Activated CD8-positive, alpha-beta T cell treated with anti-CD3 and anti-CD28 coated beads, Interleukin-2, amount 10 ng/mL, durations not matched to agents 7 days and 5 days (primary cell): Measurements from ENCODE around the gene UBE2D2. TPM values are rescaled to one million over a fixed set of nuclear protein-coding genes. Genes with fewer than 3 reads are reported as not detected.
A peak's percentile ranks its signal among the peaks of the same experiment; 100 is the strongest.
"Not testable (repeated sequence)": the region's sequence is repeated elsewhere in the genome, so short reads cannot be mapped to it uniquely, and the experiment has no call there.

ENCODE experiments used
- ATAC-seq: fragments of 150-1000 bp; cut with Tn5 transposase; one replicate; pipeline ENCODE4 v1.10.0; 2021; ENCODE audit warnings: moderate library complexity
- CTCF ChIA-PET: fragments of 350-600 bp; sonication (Branson Sonifier 250); formaldehyde crosslinking; loops from one replicate; lab custom pipeline; 2021; ENCODE audit warnings: antibody characterized with exemption; lab: Charles Lee
- POLR2A ChIA-PET: fragments of 350-600 bp; sonication (Branson Sonifier 250); formaldehyde crosslinking; loops from one replicate; lab custom pipeline; 2021; ENCODE audit warnings: antibody characterized with exemption; lab: Charles Lee
- DNase-seq: peaks from one replicate; pipeline ENCODE4 v3.0.0-alpha.2; 2020
- H3K27ac Mint-ChIP-seq: one replicate; pipeline ENCODE4 v1.8.0; 2021; ENCODE audit warnings: mild to moderate bottlenecking, mixed read lengths
- H3K27me3 Mint-ChIP-seq: one replicate; pipeline ENCODE4 v1.8.0; 2021; ENCODE audit warnings: low read depth, mixed read lengths
- H3K36me3 Mint-ChIP-seq: one replicate; pipeline ENCODE4 v1.8.0; 2021; ENCODE audit warnings: low read depth, mixed read lengths
- H3K4me1 Mint-ChIP-seq: one replicate; pipeline ENCODE4 v1.8.0; 2021; ENCODE audit warnings: low read depth, mixed read lengths
- H3K4me3 Mint-ChIP-seq: one replicate; pipeline ENCODE4 v1.8.0; 2021; ENCODE audit warnings: mild to moderate bottlenecking, mixed read lengths
- H3K9me3 Mint-ChIP-seq: one replicate; pipeline ENCODE4 v1.8.0; 2022; ENCODE audit warnings: mixed read lengths; ENCODE audit not compliant: insufficient read depth
- total RNA-seq, 2 experiments: library from RNA; stranded (reverse); gene quantifications; one replicate each; pipeline ENCODE4 v1.2.3, GENCODE V29; 2021

The UBE2D2 gene
- total RNA-seq: 100 to 1,000 TPM; 227 to 232 TPM

- ChIA-PET POLR2A (interaction anchor here (0.6 to 4.1 kb wide), 20 partner anchors 9 to 287 kb away, joined by 3 to 26 read pairs (median 4); partner anchors contain the start of gene DNAJC18), CTCF (interaction anchor here (0.6 to 1.7 kb wide), 11 partner anchors 13 to 1950 kb away, joined by 3 to 8 read pairs (median 3); partner anchors contain the start of gene SPATA24)
- H3K9me3 Mint-ChIP-seq: no peaks in the 10 kb centered on the region
- peak within 1 kb of the TSS; percentile 91 for H3K4me3 Mint-ChIP-seq
- H3K27ac Mint-ChIP-seq: peak within 1 kb of the TSS; percentile 91
- peaks cover 27% of the 10 kb centered on the region for H3K36me3 Mint-ChIP-seq
- H3K27me3 Mint-ChIP-seq: no peaks in the 10 kb centered on the region
- ATAC-seq (peak; percentile 90), DNase-seq (peak; percentile 98)
- peaks cover 36% of the 10 kb centered on the region for H3K4me1 Mint-ChIP-seq
Observed at GRCh38 chr5:139560752-139561654, at the start of gene UBE2D2. Gene UBE2D2, plus strand, starts transcription at chr5:139561339. Its CDS starts 453 bp downstream, at chr5:139561792.

GRCh38 chr5:139512786-139513390 is 48.3 kb upstream of the UBE2D2 start:
- peak overlapping the region; percentile 45 for H3K27ac Mint-ChIP-seq

DNA sequence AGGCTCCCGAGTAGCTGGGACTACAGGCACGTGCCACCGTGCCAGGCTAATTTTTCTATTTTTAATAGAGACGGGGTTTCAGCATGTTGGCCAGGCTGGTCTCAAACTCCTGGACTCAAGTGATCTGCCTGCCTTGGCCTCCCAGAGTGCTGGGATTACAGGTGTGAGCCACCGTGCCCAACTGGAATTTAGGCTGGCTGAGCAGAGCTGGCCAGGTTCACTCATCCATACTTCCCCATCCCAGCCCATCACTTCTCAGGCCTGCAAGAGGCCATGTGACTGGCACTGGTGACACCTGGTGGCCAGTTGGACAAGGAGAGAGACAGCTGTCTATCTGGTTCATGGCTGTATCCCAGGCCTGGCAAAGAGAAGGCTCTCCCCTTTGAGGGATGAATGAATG is 47.7 kb upstream of the UBE2D2 start:
- H3K36me3 Mint-ChIP-seq, H3K9me3 Mint-ChIP-seq, H3K27me3 Mint-ChIP-seq, H3K4me3 Mint-ChIP-seq, H3K27ac Mint-ChIP-seq: not testable (repeated sequence)
- ATAC-seq (peak; percentile 71), DNase-seq (peak; percentile 87)
- peaks cover 48% of the 10 kb centered on the region for H3K4me1 Mint-ChIP-seq
- ChIA-PET POLR2A (interaction anchor here (1.3 to 2.5 kb wide), 2 partner anchors 91 to 93 kb away, joined by 4 to 16 read pairs; no protein-coding TSS in a partner anchor), CTCF (interaction anchor here (0.6 to 17.1 kb wide), 30 partner anchors 10 to 225 kb away, joined by 3 to 538 read pairs (median 6); partner anchors contain the start of genes ECSCR and STING1)

More at GRCh38 chr5:139512786-139513390, 48.3 kb upstream of the UBE2D2 start:
- Mint-ChIP-seq H3K9me3 (no peaks in the 10 kb centered on the region), H3K36me3 (peaks cover 2% of the 10 kb centered on the region), H3K27me3 (peaks cover 5% of the 10 kb centered on the region), H3K4me1 (peaks cover 43% of the 10 kb centered on the region), H3K4me3 (no peak overlapping the region)
- ChIA-PET POLR2A (interaction anchor here (1.2 to 2.5 kb wide), 3 partner anchors 30 to 92 kb away, joined by 3 to 16 read pairs (median 4); partner anchors contain the start of gene STING1), CTCF (interaction anchor here (0.9 to 17.1 kb wide), 25 partner anchors 10 to 158 kb away, joined by 3 to 538 read pairs (median 6); partner anchors contain the start of genes ECSCR and STING1)
- no peak for ATAC-seq
- DNase-seq: no peak

DNA sequence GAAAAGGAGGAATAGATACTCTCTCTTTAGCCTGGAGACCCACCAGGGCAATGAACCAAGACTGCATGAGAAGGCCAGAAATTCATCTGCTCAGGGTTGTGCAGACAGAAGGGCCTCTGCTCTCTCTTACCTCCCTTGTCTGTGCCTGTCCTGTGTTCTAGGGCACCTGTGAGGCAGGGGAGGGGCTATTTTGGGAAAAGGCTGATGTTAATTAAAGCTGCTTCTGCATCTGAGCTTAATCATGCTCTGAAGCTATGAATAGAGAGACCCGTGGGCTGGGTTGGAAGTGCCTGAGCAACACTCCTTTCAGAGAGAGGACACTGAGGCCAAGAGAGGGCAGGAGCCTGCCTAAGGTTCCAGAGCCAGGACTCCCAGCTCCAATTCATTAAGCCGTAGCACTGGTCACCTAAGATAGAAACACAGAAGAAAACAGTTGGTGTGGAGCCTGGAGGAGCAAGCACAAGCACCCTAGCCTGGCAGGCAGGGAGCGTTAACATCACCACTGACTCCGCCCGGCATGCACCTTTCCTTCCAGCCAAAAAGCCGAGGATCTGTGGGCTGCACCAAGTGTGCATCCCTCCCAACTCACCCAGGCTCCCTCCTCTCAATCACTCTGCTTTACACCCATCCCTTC is 47.2 kb upstream of the UBE2D2 start:
- Mint-ChIP-seq H3K27ac (no peak overlapping the region), H3K27me3 (peaks cover 4% of the 10 kb centered on the region), H3K9me3 (no peaks in the 10 kb centered on the region), H3K4me1 (peaks cover 53% of the 10 kb centered on the region), H3K4me3 (no peak overlapping the region), H3K36me3 (peaks cover 2% of the 10 kb centered on the region)
- no peak for ATAC-seq
- ChIA-PET POLR2A (interaction anchor here (1.3 to 2.5 kb wide), 2 partner anchors 91 to 93 kb away, joined by 4 to 16 read pairs; no protein-coding TSS in a partner anchor), CTCF (interaction anchor here (0.6 to 17.1 kb wide), 31 partner anchors 9 to 225 kb away, joined by 3 to 538 read pairs (median 5); partner anchors contain the start of genes ECSCR and STING1)
- no peak for DNase-seq

GRCh38 chr5:139514486-139514856 is 46.7 kb upstream of the UBE2D2 start:
- ATAC-seq (no peak), DNase-seq (no peak)
- Mint-ChIP-seq H3K4me1 (peaks cover 53% of the 10 kb centered on the region), H3K9me3 (no peaks in the 10 kb centered on the region), H3K27me3 (peaks cover 5% of the 10 kb centered on the region), H3K36me3 (peaks cover 2% of the 10 kb centered on the region), H3K27ac (no peak overlapping the region), H3K4me3 (no peak overlapping the region)
- ChIA-PET POLR2A (no interaction called here), CTCF (interaction anchor here (0.6 to 17.1 kb wide), 24 partner anchors 9 to 226 kb away, joined by 3 to 538 read pairs (median 6); partner anchors contain the start of genes ECSCR and STING1)

DNA sequence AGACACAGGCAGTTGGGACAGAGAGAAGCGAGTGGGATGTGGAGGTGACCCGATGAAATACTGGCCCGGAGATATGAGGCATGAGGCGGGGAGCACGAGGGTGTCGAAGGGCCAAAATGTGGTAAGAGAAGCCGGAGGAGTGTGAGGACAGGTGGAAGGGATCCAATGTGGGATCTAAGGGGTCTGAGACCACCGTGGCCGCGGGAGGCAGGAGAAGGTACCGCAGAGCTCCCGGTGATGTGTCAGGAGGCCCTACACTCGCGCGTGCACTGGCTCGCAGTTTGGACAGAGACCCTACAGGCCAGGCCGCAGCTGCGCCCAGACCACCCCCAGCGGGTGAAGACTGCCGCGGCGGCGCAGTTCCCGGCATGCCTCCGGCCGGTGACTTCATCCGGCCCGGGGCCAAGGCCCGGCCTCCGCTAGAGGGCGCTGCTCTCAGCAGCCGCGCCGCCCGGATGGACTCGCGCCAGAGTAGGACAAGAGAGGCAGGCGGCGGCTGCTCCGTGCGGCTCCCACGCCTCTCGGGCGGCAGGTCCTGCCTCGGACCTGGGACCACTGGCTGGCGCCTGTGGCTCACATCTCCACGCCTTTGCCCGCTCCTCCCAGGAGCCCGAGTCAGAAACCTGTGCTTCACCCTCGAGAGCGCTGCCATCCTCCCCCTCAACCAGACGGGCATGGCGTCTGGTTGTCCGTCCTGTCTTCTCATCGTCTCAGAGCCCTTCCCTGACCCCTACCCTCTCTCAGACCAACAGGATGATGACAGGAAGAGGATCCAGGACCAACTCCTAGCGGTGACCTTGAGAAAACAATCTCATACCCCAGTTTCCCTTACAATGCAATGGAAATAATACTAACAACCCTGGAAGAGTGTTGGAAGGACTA is 43.2 kb upstream of the UBE2D2 start:
- ATAC-seq (peak; percentile 97), DNase-seq (peak; percentile 91)
- Mint-ChIP-seq H3K27ac (peak overlapping the region; percentile 88), H3K9me3 (no peaks in the 10 kb centered on the region), H3K4me1 (peaks cover 26% of the 10 kb centered on the region), H3K27me3 (peaks cover 2% of the 10 kb centered on the region), H3K36me3 (no peaks in the 10 kb centered on the region), H3K4me3 (peak overlapping the region; percentile 75)
- CTCF ChIA-PET: interaction anchor here (0.7 to 17.1 kb wide), 21 partner anchors 12 to 248 kb away, joined by 3 to 538 read pairs (median 4); partner anchors contain the start of gene STING1
- POLR2A ChIA-PET: interaction anchor here (0.6 to 2.1 kb wide), 6 partner anchors 35 to 125 kb away, joined by 3 to 9 read pairs (median 4); partner anchors contain the start of genes STING1 and UBE2D2

- no peak for DNase-seq
- POLR2A ChIA-PET: interaction anchor here (1.3 to 1.4 kb wide), 2 partner anchors 37 to 182 kb away, joined by 3 to 4 read pairs; partner anchors contain the start of gene UBE2D2
Observed at GRCh38 chr5:139523635-139524445, 37.3 kb upstream of the UBE2D2 start.

GRCh38 chr5:139524446-139524845 is 36.7 kb upstream of the UBE2D2 start:
- Mint-ChIP-seq H3K27ac (no peak overlapping the region), H3K36me3 (no peaks in the 10 kb centered on the region), H3K4me3 (no peak overlapping the region), H3K4me1 (no peaks in the 10 kb centered on the region), H3K27me3 (peaks cover 2% of the 10 kb centered on the region), H3K9me3 (no peaks in the 10 kb centered on the region)
- ATAC-seq (no peak), DNase-seq (no peak)
- POLR2A ChIA-PET: interaction anchor here (1.4 kb wide), 1 partner anchor 37 kb away, joined by 4 read pairs; the partner anchor contains the start of gene UBE2D2
- CTCF ChIA-PET: interaction anchor here (1.2 to 17.1 kb wide), 4 partner anchors 11 to 107 kb away, joined by 3 to 538 read pairs (median 6); no protein-coding TSS in a partner anchor

More at GRCh38 chr5:139523635-139524445, 37.3 kb upstream of the UBE2D2 start:
- Mint-ChIP-seq H3K9me3 (no peaks in the 10 kb centered on the region), H3K4me3 (no peak overlapping the region), H3K27ac (no peak overlapping the region), H3K36me3 (no peaks in the 10 kb centered on the region), H3K27me3 (peaks cover 4% of the 10 kb centered on the region), H3K4me1 (peaks cover 2% of the 10 kb centered on the region)
- CTCF ChIA-PET: interaction anchor here (1.2 to 17.1 kb wide), 5 partner anchors 10 to 110 kb away, joined by 3 to 538 read pairs (median 7); no protein-coding TSS in a partner anchor
- ATAC-seq: no peak

DNA sequence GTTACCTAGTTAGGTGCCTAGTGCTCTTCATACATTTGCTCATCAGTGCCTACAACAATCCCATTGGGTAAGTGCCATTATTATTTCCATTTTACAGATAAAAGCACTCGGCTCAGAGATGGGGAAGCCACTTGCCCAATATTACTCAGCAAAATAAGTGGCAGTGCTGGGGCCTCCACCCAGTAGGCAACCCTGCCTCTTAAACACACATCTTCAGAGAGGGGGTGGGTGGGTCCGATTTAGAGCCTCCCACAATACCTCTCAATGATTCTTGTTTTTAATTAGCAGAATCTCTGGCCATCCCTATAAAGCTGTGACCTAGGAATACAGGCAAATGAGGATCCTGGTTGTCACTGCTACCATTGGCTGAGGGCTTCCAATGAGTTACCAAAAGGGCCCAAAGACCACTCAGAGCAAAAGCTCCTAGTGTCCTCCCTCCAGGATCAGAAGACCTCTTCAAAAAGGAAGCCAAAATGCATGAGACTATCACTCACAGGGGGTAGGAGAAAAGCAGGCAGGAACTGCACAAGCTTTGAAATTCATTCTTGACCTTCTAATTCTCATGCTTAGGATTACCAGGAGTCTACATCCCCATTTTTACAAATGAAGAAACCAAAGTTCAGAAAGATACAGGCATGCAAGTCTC is 36.1 kb upstream of the UBE2D2 start:
- H3K4me3 Mint-ChIP-seq: no peak overlapping the region
- no peaks in the 10 kb centered on the region for H3K9me3 Mint-ChIP-seq
- no peaks in the 10 kb centered on the region for H3K4me1 Mint-ChIP-seq
- H3K36me3 Mint-ChIP-seq: no peaks in the 10 kb centered on the region
- DNase-seq (no peak), ATAC-seq (no peak)
- H3K27ac Mint-ChIP-seq: no peak overlapping the region
- POLR2A ChIA-PET: no interaction called here
- CTCF ChIA-PET: interaction anchor here (1.2 to 17.1 kb wide), 2 partner anchors 51 to 108 kb away, joined by 3 to 538 read pairs; no protein-coding TSS in a partner anchor
- H3K27me3 Mint-ChIP-seq: peaks cover 2% of the 10 kb centered on the region
